PFSK-1 (cell line): ENCODE results near the gene VTI1A.

Experiments
- FOXP2 ChIP-seq: optimal IDR thresholded peaks from 2 replicates; pipeline ENCODE3; 2011; ENCODE audit warnings: borderline replicate concordance, control low read depth, inconsistent platforms; ENCODE audit not compliant: insufficient read depth; ENCODE audit errors: extremely low read length, extremely low read depth
- POLR2AphosphoS5 ChIP-seq: IDR thresholded peaks from 2 replicates; pipeline ENCODE4 v1.6.1; 2012; ENCODE audit warnings: low read depth, mild to moderate bottlenecking, control low read depth, low read length, moderate library complexity
- TAF1 ChIP-seq: IDR thresholded peaks from 2 replicates; pipeline ENCODE4 v1.6.1; 2012; ENCODE audit warnings: low read length, control low read depth, borderline replicate concordance; ENCODE audit not compliant: insufficient read depth
- TF ChIP-seq, protein P1 (sequence below), 2 experiments: IDR thresholded peaks; 2 replicates each; pipeline versions ENCODE4 v1.6.1 to v1.8.0; 2011 to 2012; ENCODE audit warnings: low read depth in 2 of 2, low read length in 2 of 2, control low read depth in 1 of 2, inconsistent platforms in 1 of 2, mild to moderate bottlenecking in 1 of 2, moderate library complexity in 1 of 2; ENCODE audit not compliant: insufficient read depth in 1 of 2

DNA sequence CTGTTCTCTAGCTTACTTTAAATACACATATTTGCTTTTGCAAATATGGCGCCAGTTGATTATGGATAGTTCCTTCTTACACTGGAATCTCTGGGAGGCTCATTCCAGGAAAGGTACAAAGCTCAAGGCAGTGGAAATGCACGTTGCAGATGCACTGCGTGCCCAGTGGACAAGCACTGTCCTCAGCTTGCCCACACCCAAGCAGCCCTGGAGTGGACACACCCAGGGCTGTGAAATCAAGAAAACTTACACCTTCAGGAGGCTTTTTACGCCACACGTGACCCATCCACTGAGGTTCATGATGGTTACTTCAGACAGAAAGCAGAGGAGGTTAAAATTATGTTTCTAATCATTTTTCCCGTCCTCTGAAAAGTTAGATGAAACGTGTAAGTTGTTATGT is 248.5 kb downstream of the VTI1A start:
- TF ChIP-seq POLR2AphosphoS5 (no peak), FOXP2 (no peak), TAF1 (no peak)
- TF ChIP-seq, protein P1, sequence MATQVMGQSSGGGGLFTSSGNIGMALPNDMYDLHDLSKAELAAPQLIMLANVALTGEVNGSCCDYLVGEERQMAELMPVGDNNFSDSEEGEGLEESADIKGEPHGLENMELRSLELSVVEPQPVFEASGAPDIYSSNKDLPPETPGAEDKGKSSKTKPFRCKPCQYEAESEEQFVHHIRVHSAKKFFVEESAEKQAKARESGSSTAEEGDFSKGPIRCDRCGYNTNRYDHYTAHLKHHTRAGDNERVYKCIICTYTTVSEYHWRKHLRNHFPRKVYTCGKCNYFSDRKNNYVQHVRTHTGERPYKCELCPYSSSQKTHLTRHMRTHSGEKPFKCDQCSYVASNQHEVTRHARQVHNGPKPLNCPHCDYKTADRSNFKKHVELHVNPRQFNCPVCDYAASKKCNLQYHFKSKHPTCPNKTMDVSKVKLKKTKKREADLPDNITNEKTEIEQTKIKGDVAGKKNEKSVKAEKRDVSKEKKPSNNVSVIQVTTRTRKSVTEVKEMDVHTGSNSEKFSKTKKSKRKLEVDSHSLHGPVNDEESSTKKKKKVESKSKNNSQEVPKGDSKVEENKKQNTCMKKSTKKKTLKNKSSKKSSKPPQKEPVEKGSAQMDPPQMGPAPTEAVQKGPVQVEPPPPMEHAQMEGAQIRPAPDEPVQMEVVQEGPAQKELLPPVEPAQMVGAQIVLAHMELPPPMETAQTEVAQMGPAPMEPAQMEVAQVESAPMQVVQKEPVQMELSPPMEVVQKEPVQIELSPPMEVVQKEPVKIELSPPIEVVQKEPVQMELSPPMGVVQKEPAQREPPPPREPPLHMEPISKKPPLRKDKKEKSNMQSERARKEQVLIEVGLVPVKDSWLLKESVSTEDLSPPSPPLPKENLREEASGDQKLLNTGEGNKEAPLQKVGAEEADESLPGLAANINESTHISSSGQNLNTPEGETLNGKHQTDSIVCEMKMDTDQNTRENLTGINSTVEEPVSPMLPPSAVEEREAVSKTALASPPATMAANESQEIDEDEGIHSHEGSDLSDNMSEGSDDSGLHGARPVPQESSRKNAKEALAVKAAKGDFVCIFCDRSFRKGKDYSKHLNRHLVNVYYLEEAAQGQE (IDR thresholded peaks at IDR 0.05; ENCODE audit: insufficient read depth in 1 of 2, low read depth in 2 of 2, low read length in 2 of 2) = no peak
